Gastroesophageal sphincter (tissue), 4 donors: ENCODE results near the gene TAF3. TPM values are rescaled to one million over a fixed set of nuclear protein-coding genes. Genes with fewer than 3 reads are reported as not detected.

Experiments
- ATAC-seq: fragments of 150-250 bp; one replicate; pipeline ENCODE4 v1.9.1; 2016; ENCODE audit warnings: mild to moderate bottlenecking, moderate library complexity
- H3K27ac ChIP-seq, 4 donors: fragments of 200-600 bp; sonication (generic) in 3 of 4; 1 replicate in 3 of 4; 2 replicates in 1 of 4; pipeline ENCODE4 v1.5.1; 2016 to 2019
- H3K27me3 ChIP-seq: fragments of 200-600 bp; sonication (generic); one replicate; pipeline ENCODE4 v1.5.1; 2019
- H3K36me3 ChIP-seq, 2 donors: fragments of 200-600 bp; sonication (generic); one replicate each; pipeline ENCODE4 v1.5.1; 2019; ENCODE audit warnings: control low read depth in 1 of 2
- H3K4me1 ChIP-seq, 3 donors: fragments of 200-600 bp; sonication (generic); 1 replicate in 2 of 3; 2 replicates in 1 of 3; pipeline ENCODE4 v1.5.1; 2016 to 2019; ENCODE audit warnings: control low read depth in 2 of 3
- H3K4me3 ChIP-seq, 2 donors: fragments of 200-600 bp; sonication (generic); one replicate each; pipeline ENCODE4 v1.5.1; 2019; ENCODE audit warnings: mild to moderate bottlenecking in 1 of 2, moderate library complexity in 1 of 2
- H3K9me3 ChIP-seq, 3 donors: fragments of 200-600 bp; sonication (generic); one replicate each; pipeline ENCODE4 v1.5.1; 2017 to 2019; ENCODE audit warnings: control low read depth in 2 of 3
- EP300 ChIP-seq: sonication (generic); formaldehyde crosslinking; IDR thresholded peaks from one replicate; pipeline ENCODE4 v1.6.1; 2017; ENCODE audit warnings: antibody characterized with exemption, mild to moderate bottlenecking
- POLR2A ChIP-seq, 2 donors: fragments of 450-650 bp; IDR thresholded peaks; one replicate each; pipeline ENCODE4 v1.6.1; 2017; ENCODE audit warnings: antibody characterized with exemption in 2 of 2, mild to moderate bottlenecking in 2 of 2, moderate library complexity in 1 of 2
- POLR2AphosphoS5 ChIP-seq: sonication (generic); formaldehyde crosslinking; IDR thresholded peaks from one replicate; pipeline ENCODE4 v1.6.1; 2017; ENCODE audit warnings: antibody characterized with exemption
- WGBS, 2 donors: methylation state at CpG; one replicate each; pipeline ENCODE4 v1.1.5; 2018; ENCODE audit warnings: low coverage in 1 of 2; 5-methylcytosine and 5-hydroxymethylcytosine counted together
- total RNA-seq, 4 donors: library from RNA; depleted of rRNA; stranded (reverse); fragments of >200 nt; gene quantifications; one replicate each; pipeline ENCODE4 v1.1.0, GENCODE V29; 2016
- TF ChIP-seq, protein P1 (sequence below), 4 experiments: fragments of 200-600 bp in 2 of 4; fragments of 450-650 bp in 2 of 4; sonication (generic) in 1 of 4; IDR thresholded peaks; one replicate each; pipeline ENCODE4 v1.5.1; 2017 to 2019; ENCODE audit warnings: antibody characterized with exemption in 4 of 4, mild to moderate bottlenecking in 2 of 4, moderate library complexity in 2 of 4

Gene TAF3
- total RNA-seq, 4 donors from 2014 or later = 5.7 to 11.8 (median 8.8) TPM

DNA sequence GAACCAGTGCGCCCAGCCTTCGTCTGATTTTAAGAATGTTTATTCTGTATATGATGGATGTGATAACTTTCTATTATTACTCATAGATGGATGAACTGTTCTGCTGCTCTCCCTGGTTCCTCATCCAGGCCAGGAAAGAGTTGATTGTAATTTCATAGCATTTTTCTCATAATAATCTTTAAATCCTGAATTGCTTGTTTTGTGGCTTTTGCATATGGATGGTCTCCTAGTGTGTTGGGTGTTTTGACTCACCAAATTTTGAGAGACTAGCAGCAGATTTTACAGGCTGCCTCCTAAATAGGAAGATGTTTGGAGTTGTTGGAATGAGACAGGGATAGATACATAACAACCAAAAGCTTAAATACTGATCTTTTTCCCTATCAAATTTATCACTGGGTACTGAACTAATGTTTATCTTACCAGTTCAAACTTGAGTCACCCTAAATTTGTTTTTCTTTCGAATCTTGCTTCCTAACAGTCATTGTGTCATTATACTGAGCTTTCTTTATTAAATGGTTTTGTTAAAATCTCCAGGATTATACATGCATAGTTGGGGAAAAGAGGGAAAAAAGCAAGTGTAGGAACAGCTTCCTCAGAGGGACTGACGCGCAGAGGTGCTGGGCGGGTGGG is 130.2 kb downstream of the TAF3 start:
- Histone ChIP-seq H3K27ac (no peak overlapping the region), H3K9me3 (no peaks in the 10 kb centered on the region), H3K4me3 (no peak overlapping the region), H3K4me1 (peaks cover 0 to 8% (median 0%) of the 10 kb centered on the region in 3 donors), H3K27me3 (no peaks in the 10 kb centered on the region), H3K36me3 (no peaks in the 10 kb centered on the region)
- WGBS, 2 donors = 74 to 81% methylated on average over 5 to 6 of the region's 6 CpGs
- no peak for TF ChIP-seq EP300
- TF ChIP-seq, protein P1, sequence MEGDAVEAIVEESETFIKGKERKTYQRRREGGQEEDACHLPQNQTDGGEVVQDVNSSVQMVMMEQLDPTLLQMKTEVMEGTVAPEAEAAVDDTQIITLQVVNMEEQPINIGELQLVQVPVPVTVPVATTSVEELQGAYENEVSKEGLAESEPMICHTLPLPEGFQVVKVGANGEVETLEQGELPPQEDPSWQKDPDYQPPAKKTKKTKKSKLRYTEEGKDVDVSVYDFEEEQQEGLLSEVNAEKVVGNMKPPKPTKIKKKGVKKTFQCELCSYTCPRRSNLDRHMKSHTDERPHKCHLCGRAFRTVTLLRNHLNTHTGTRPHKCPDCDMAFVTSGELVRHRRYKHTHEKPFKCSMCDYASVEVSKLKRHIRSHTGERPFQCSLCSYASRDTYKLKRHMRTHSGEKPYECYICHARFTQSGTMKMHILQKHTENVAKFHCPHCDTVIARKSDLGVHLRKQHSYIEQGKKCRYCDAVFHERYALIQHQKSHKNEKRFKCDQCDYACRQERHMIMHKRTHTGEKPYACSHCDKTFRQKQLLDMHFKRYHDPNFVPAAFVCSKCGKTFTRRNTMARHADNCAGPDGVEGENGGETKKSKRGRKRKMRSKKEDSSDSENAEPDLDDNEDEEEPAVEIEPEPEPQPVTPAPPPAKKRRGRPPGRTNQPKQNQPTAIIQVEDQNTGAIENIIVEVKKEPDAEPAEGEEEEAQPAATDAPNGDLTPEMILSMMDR (IDR thresholded peaks at IDR 0.05) = no peak
- no peak for TF ChIP-seq POLR2AphosphoS5
- TF ChIP-seq POLR2A (IDR thresholded peaks at IDR 0.05) = no peak
- no peak for ATAC-seq

DNA sequence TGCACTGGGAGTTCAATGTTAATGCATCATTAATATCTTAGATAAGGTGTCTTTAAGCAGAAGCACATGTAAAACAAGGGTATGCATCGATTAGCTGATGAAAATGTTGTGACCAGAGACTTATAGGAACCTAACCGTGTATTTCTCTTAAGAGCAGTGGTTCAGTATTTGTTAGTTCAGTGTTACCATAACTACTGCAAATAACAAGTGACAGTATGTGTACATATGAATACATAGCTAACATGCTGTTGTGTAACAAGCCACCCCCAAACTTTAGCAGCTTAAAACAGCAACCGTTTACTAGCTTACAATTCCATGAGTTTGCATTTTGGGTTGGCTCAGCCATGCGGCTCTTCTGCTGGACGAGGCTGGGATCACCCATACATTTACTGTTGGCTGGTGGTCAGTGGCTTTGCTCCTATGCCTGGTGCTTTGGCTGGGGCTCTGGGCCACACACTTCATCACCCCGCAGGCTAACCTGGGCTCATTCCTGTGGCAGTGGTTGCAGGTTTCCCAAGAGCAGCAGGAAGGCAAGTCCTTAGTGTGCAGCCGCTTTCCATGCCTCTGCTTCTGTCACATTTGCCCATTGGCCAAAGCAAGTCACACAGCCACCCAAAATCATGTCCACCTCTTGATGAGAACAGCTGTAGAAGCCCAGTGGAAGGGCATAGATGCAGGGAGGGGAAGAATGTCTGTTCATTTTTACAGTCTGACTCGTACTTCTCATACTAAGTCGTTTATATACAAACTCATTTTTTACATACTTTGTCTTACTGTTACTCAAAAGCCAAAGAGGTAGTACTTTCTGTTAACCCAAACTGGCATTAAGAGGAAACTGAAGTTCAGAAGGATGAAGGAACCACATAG is 132.9 kb downstream of the TAF3 start:
- 69 to 91% methylated on average over 4 to 5 of the region's 9 CpGs for WGBS, 2 donors

DNA sequence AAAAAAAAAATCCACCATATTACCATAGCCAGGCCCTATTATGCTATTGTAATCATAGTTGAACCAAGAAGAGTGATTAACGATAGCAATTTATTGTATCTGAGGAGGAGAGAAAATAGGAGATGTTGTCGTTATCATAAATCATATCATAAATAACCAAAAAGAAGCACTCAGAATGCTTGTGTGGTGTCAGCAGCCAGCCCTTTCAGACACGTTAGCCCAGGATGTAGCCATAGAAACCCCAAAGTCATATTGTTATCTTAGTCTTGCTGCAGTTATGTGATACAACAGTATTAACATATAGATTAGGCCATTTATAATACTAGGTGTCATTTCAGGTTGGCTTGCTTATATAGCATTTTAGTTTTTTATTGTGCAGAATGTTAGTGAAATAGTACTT is 134.0 kb downstream of the TAF3 start:
- no peaks in the 10 kb centered on the region for H3K27me3 ChIP-seq
- ATAC-seq = no peak
- H3K4me3 ChIP-seq = no peak overlapping the region
- no peaks in the 10 kb centered on the region for H3K9me3 ChIP-seq
- no peak for TF ChIP-seq POLR2AphosphoS5
- no peak for TF ChIP-seq EP300
- no peak for TF ChIP-seq POLR2A (IDR thresholded peaks at IDR 0.05)
- TF ChIP-seq, protein P1 (IDR thresholded peaks at IDR 0.05) = no peak
- WGBS, 2 donors = 91 to 97% methylated on average over 3 of the region's 3 CpGs
- H3K27ac ChIP-seq = no peak overlapping the region
- H3K4me1 ChIP-seq = peaks cover 0 to 21% (median 0%) of the 10 kb centered on the region in 3 donors
- no peaks in the 10 kb centered on the region for H3K36me3 ChIP-seq

More for the DNA sequence above, 132.9 kb downstream of the TAF3 start:
- Histone ChIP-seq H3K4me3 (no peak overlapping the region), H3K9me3 (no peaks in the 10 kb centered on the region), H3K36me3 (no peaks in the 10 kb centered on the region), H3K27me3 (no peaks in the 10 kb centered on the region), H3K27ac (no peak overlapping the region), H3K4me1 (peaks cover 0 to 11% (median 0%) of the 10 kb centered on the region in 3 donors)
- no peak for ATAC-seq
- TF ChIP-seq EP300 = no peak
- no peak for TF ChIP-seq POLR2AphosphoS5
- TF ChIP-seq POLR2A (IDR thresholded peaks at IDR 0.05) = no peak
- TF ChIP-seq, protein P1 (IDR thresholded peaks at IDR 0.05) = no peak

- no peak for ATAC-seq
- Histone ChIP-seq H3K9me3 (no peaks in the 10 kb centered on the region), H3K27ac (no peak overlapping the region), H3K4me1 (peaks cover 0 to 21% (median 0%) of the 10 kb centered on the region in 3 donors), H3K36me3 (peaks cover 0 to under 1% of the 10 kb centered on the region in 2 donors), H3K4me3 (no peak overlapping the region), H3K27me3 (no peaks in the 10 kb centered on the region)
- TF ChIP-seq POLR2AphosphoS5 (no peak), POLR2A (IDR thresholded peaks at IDR 0.05) (no peak), EP300 (no peak)
- TF ChIP-seq, protein P1 (IDR thresholded peaks at IDR 0.05) = no peak
- whole genome bisulfite sequencing, 2 donors = 93 to 100% methylated on average over 2 to 4 of the region's 4 CpGs
Measured at GRCh38 chr10:7953447-7953846, 135.1 kb downstream of the TAF3 start.
